H1 (cell line): Measurements from ENCODE around the gene SPG11. TPM values are rescaled to one million over a fixed set of nuclear protein-coding genes. Genes with fewer than 3 reads are reported as not detected.

Experiments used
- CTCF ChIA-PET: fragments of 300-600 bp; sonication (Branson Sonifier 250); formaldehyde crosslinking; loops from one replicate; lab custom pipeline; 2021; ENCODE audit not compliant: partially characterized antibody; lab: Charles Lee
- POLR2A ChIA-PET: fragments of 300-600 bp; sonication (Branson Sonifier 250); formaldehyde crosslinking; loops from one replicate; lab custom pipeline; 2021; ENCODE audit warnings: inconsistent platforms; ENCODE audit not compliant: partially characterized antibody; lab: Charles Lee
- DNase-seq, 2 experiments: peaks; one replicate each; pipeline versions ENCODE4 v3.0.0 to v3.0.0-alpha.2; 2010 to 2022; ENCODE audit warnings: low spot score in 2 of 2, low read depth in 1 of 2, mixed read lengths in 1 of 2
- FAIRE-seq: peaks from 2 replicates; lab custom pipeline; 2011; peaks lifted over from hg19 to GRCh38; lab: Jason Lieb, UNC
- H2AFZ ChIP-seq: 2 replicates; pipeline ENCODE4 v1.8.1; 2012; ENCODE audit warnings: low read length, inconsistent platforms
- H2AK5ac ChIP-seq: 2 replicates; pipeline ENCODE4 v1.6.1; 2013; ENCODE audit warnings: low read depth, low read length
- H2BK120ac ChIP-seq: replicated peaks from 2 replicates; pipeline ENCODE3; 2013; ENCODE audit warnings: low read depth, low read length, inconsistent platforms
- H2BK12ac ChIP-seq: 2 replicates; pipeline ENCODE4 v1.6.1; 2013; ENCODE audit warnings: low read depth, low read length
- H2BK15ac ChIP-seq: 2 replicates; pipeline ENCODE4 v1.6.1; 2013; ENCODE audit warnings: low read length
- H2BK20ac ChIP-seq: 2 replicates; pipeline ENCODE4 v1.6.1; 2013; ENCODE audit warnings: low read length
- H2BK5ac ChIP-seq: 2 replicates; pipeline ENCODE4 v1.6.1; 2013; ENCODE audit warnings: low read depth, low read length
- H3K14ac ChIP-seq: 2 replicates; pipeline ENCODE4 v1.6.1; 2013; ENCODE audit warnings: inconsistent platforms; ENCODE audit not compliant: insufficient read length
- H3K18ac ChIP-seq: 2 replicates; pipeline ENCODE4 v1.6.1; 2013; ENCODE audit warnings: low read length; ENCODE audit errors: extremely low read depth
- H3K23ac ChIP-seq: 2 replicates; pipeline ENCODE4 v1.6.1; 2013; ENCODE audit warnings: inconsistent platforms; ENCODE audit not compliant: insufficient read length
- H3K23me2 ChIP-seq: 2 replicates; pipeline ENCODE4 v1.6.1; 2013; ENCODE audit warnings: low read depth, low read length
- H3K27ac ChIP-seq: 2 replicates; pipeline ENCODE4 v1.6.1; 2011; ENCODE audit warnings: low read depth, low read length, inconsistent platforms
- H3K27me3 ChIP-seq, 4 experiments: replicated peaks in 1 of 4; 1 replicate in 1 of 4; 2 replicates in 3 of 4; pipeline versions ENCODE4 v1.6.1 to v1.8.1; 2011 to 2013; ENCODE audit warnings: low read length in 3 of 4, mild to moderate bottlenecking in 3 of 4, inconsistent platforms in 2 of 4, mixed read lengths in 2 of 4, moderate library complexity in 1 of 4; ENCODE audit not compliant: control insufficient read depth in 3 of 4, insufficient read depth in 3 of 4; ENCODE audit errors: extremely low read depth in 1 of 4
- H3K36me3 ChIP-seq, 4 experiments: 2 replicates each; pipeline versions ENCODE4 v1.6.1 to v1.8.1; 2011 to 2013; ENCODE audit warnings: mild to moderate bottlenecking in 4 of 4, low read length in 3 of 4, moderate library complexity in 2 of 4, control low read depth in 1 of 4, inconsistent platforms in 1 of 4; ENCODE audit not compliant: insufficient read depth in 4 of 4, control insufficient read depth in 2 of 4
- H3K4ac ChIP-seq: replicated peaks from 2 replicates; pipeline ENCODE3; 2013; ENCODE audit warnings: low read length, low read depth, mixed read lengths, inconsistent platforms; ENCODE audit not compliant: insufficient read length
- H3K4me1 ChIP-seq, 4 experiments: replicated peaks in 1 of 4; 1 replicate in 1 of 4; 2 replicates in 3 of 4; pipeline versions ENCODE4 v1.6.1 to v1.8.1; 2011 to 2013; ENCODE audit warnings: low read length in 3 of 4, inconsistent platforms in 2 of 4, mixed read lengths in 1 of 4; ENCODE audit not compliant: insufficient read depth in 4 of 4, control insufficient read depth in 3 of 4
- H3K4me2 ChIP-seq, 2 experiments: 2 replicates each; pipeline versions ENCODE4 v1.6.1 to v1.8.1; 2011 to 2013; ENCODE audit warnings: low read depth in 2 of 2, low read length in 2 of 2, control low read depth in 1 of 2, inconsistent platforms in 1 of 2, mild to moderate bottlenecking in 1 of 2; ENCODE audit not compliant: insufficient read depth in 1 of 2
- H3K4me3 ChIP-seq, 4 experiments: fragments of 200-600, 300-600 bp in 1 of 4; sonication (generic), shearing (Covaris generic), sonication (Bioruptor Twin) in 1 of 4; 2 replicates each; pipeline versions ENCODE4 v1.5.1 to v1.8.1; 2011 to 2016; ENCODE audit warnings: low read length in 4 of 4, low read depth in 3 of 4, control low read depth in 2 of 4, inconsistent platforms in 2 of 4, mild to moderate bottlenecking in 2 of 4, mixed read lengths in 1 of 4, moderate library complexity in 1 of 4; ENCODE audit not compliant: insufficient read depth in 2 of 4; ENCODE audit errors: extremely low read depth in 1 of 4
- H3K56ac ChIP-seq: replicated peaks from 2 replicates; pipeline ENCODE3; 2013; ENCODE audit warnings: low read depth, mild to moderate bottlenecking, mixed read lengths, low read length, inconsistent platforms; ENCODE audit not compliant: insufficient read length
- H3K79me1 ChIP-seq: 2 replicates; pipeline ENCODE4 v1.6.1; 2013; ENCODE audit warnings: low read depth, low read length, control low read depth
- H3K79me2 ChIP-seq, 2 experiments: 2 replicates each; pipeline versions ENCODE4 v1.6.1 to v1.8.1; 2012 to 2013; ENCODE audit warnings: low read length in 2 of 2, mild to moderate bottlenecking in 2 of 2, inconsistent platforms in 1 of 2; ENCODE audit not compliant: insufficient read depth in 2 of 2, control insufficient read depth in 1 of 2
- H3K9ac ChIP-seq, 4 experiments: replicated peaks in 1 of 4; 1 replicate in 1 of 4; 2 replicates in 3 of 4; pipeline versions ENCODE4 v1.6.1 to v1.8.1; 2011 to 2013; ENCODE audit warnings: low read depth in 3 of 4, low read length in 3 of 4, control low read depth in 2 of 4, mild to moderate bottlenecking in 2 of 4, moderate library complexity in 2 of 4, inconsistent platforms in 1 of 4; ENCODE audit errors: extremely low read depth in 1 of 4
- H3K9me3 ChIP-seq, 2 experiments: 2 replicates each; pipeline versions ENCODE4 v1.6.1 to v1.8.1; 2012 to 2013; ENCODE audit warnings: mild to moderate bottlenecking in 2 of 2, moderate library complexity in 2 of 2, control low read depth in 1 of 2, inconsistent platforms in 1 of 2, low read depth in 1 of 2, low read length in 1 of 2, mixed read lengths in 1 of 2; ENCODE audit not compliant: insufficient read depth in 2 of 2
- H4K20me1 ChIP-seq, 2 experiments: replicated peaks in 1 of 2; 2 replicates each; pipeline versions ENCODE3 to v1.8.1; 2011 to 2013; ENCODE audit warnings: inconsistent platforms in 2 of 2, low read length in 2 of 2, mild to moderate bottlenecking in 1 of 2; ENCODE audit not compliant: insufficient read depth in 2 of 2, control insufficient read depth in 1 of 2
- H4K5ac ChIP-seq: 2 replicates; pipeline ENCODE4 v1.6.1; 2013; ENCODE audit warnings: low read length, low read depth, mixed read lengths, inconsistent platforms; ENCODE audit not compliant: insufficient read length
- H4K8ac ChIP-seq: 2 replicates; pipeline ENCODE4 v1.8.0; 2013; ENCODE audit warnings: mild to moderate bottlenecking, moderate library complexity, low read length, inconsistent platforms; ENCODE audit not compliant: insufficient read depth; ENCODE audit errors: extremely low read depth
- H4K91ac ChIP-seq: replicated peaks from 2 replicates; pipeline ENCODE3; 2013; ENCODE audit warnings: low read length, mixed read lengths, inconsistent platforms; ENCODE audit not compliant: insufficient read length
- ATF2 ChIP-seq: IDR thresholded peaks from 2 replicates; pipeline ENCODE4 v1.6.1; 2012; ENCODE audit warnings: low read length, inconsistent platforms
- ATF3 ChIP-seq: IDR thresholded peaks from 2 replicates; pipeline ENCODE4 v1.6.1; 2011; ENCODE audit warnings: low read depth, mild to moderate bottlenecking, low read length; ENCODE audit not compliant: insufficient read depth
- CBX5 ChIP-seq: fragments of 300-800, 300-1000 bp; sonication (generic); IDR thresholded peaks from 2 replicates; pipeline ENCODE4 v1.7.1; 2016; ENCODE audit warnings: antibody characterized with exemption, low read length, low read depth
- CBX8 ChIP-seq: fragments of 300-800, 300-1000 bp; sonication (generic); IDR thresholded peaks from 2 replicates; pipeline ENCODE4 v1.7.1; 2016; ENCODE audit warnings: low read depth, low read length, borderline replicate concordance
- E2F6 ChIP-seq: IDR thresholded peaks from 2 replicates; pipeline ENCODE4 v1.6.1; 2012; ENCODE audit warnings: inconsistent platforms
- JUN ChIP-seq: IDR thresholded peaks from 2 replicates; pipeline ENCODE4 v1.6.1; 2011; ENCODE audit warnings: low read depth, mild to moderate bottlenecking, improper control_type of control experiment, low read length
- KDM1A ChIP-seq: fragments of 200-600, 300-600 bp; sonication (generic); IDR thresholded peaks from 2 replicates; pipeline ENCODE4 v1.7.1; 2016; ENCODE audit warnings: mild to moderate bottlenecking, low read length, borderline replicate concordance
- POLR2A ChIP-seq, 2 experiments: IDR thresholded peaks; 1 replicate in 1 of 2; 2 replicates in 1 of 2; pipeline ENCODE4 v1.6.1; 2011; ENCODE audit warnings: low read depth in 2 of 2, low read length in 2 of 2, mild to moderate bottlenecking in 2 of 2; ENCODE audit errors: control extremely low read depth in 1 of 2
- RXRA ChIP-seq: IDR thresholded peaks from 2 replicates; pipeline ENCODE4 v1.6.1; 2011; ENCODE audit warnings: low read depth, mild to moderate bottlenecking, low read length, moderate library complexity; ENCODE audit not compliant: insufficient read depth
- USF2 ChIP-seq: IDR thresholded peaks from 2 replicates; pipeline ENCODE4 v1.6.1; 2011; ENCODE audit warnings: low read length, improper control_type of control experiment
- WGBS, 2 experiments: shearing (Covaris generic) in 1 of 2; methylation state at CpG; one replicate each; pipeline versions ENCODE4 v1.1.6 to v1.1.7; 2013 to 2015; ENCODE audit warnings: low lambda C conversion rate in 2 of 2, mixed read lengths in 2 of 2, inconsistent platforms in 1 of 2, low coverage in 1 of 2, missing lambda C conversion rate in 1 of 2; ENCODE audit not compliant: insufficient replicate concordance in 2 of 2, insufficient coverage in 1 of 2, insufficient read length in 1 of 2; ENCODE audit errors: extremely low coverage in 1 of 2, missing lambda C conversion rate in 1 of 2; 5-methylcytosine and 5-hydroxymethylcytosine counted together
- polyA plus RNA-seq, 7 experiments: library from polyadenylated mRNA; depleted of rRNA in 3 of 7; stranded (reverse) in 5 of 7; unstranded in 2 of 7; fragments of >200 nt in 5 of 7; fragments of 200-250 nt in 2 of 7; gene quantifications; 1 replicate in 5 of 7; 2 replicates in 1 of 7; 4 replicates in 1 of 7; pipeline versions ENCODE4 v1.2.1 to v1.2.3, GENCODE V29; 2011 to 2013; ENCODE audit warnings: missing spikeins in 2 of 7, mixed read lengths in 2 of 7
- total RNA-seq: library from RNA; stranded (reverse); fragmentation: NEBNext Ultra II Directional; extraction: Animal tissue kit (Norgen Biotek cat#: 25700); gene quantifications from 2 replicates; pipeline ENCODE4 v1.2.1, GENCODE V29; 2021

Gene SPG11
- total and polyA plus RNA-seq, 2 of the 8 experiments (the other 6 are each of a cell fraction or from before 2014, with no cell fraction given), result 37.1 to 38.6 TPM

- H4K20me1 ChIP-seq, result no peaks in the 10 kb centered on the region
- no peaks in the 10 kb centered on the region for H3K79me1 ChIP-seq
- no peak overlapping the region for H4K91ac ChIP-seq
- no peaks in the 10 kb centered on the region for H3K9me3 ChIP-seq
- no peak overlapping the region for H4K8ac ChIP-seq
- H2AFZ ChIP-seq, result no peak overlapping the region
- no peak overlapping the region for H3K27ac ChIP-seq
- no peak overlapping the region for H3K4ac ChIP-seq
- H3K23me2 ChIP-seq, result no peaks in the 10 kb centered on the region
- no peak overlapping the region for H2BK12ac ChIP-seq
- H3K4me1 ChIP-seq, result no peaks in the 10 kb centered on the region
- H2BK20ac ChIP-seq, result no peak overlapping the region
- no peak overlapping the region for H3K23ac ChIP-seq
- 91% methylated on average over 1 of the region's 1 CpG; no CpG with 5 or more reads in 1 of the 2 experiments for WGBS, 2 experiments
- POLR2A ChIA-PET, result interaction anchor here (2.7 kb wide), 1 partner anchor 8 kb away, joined by 7 read pairs; no protein-coding TSS in a partner anchor
- H3K79me2 ChIP-seq, result no peaks in the 10 kb centered on the region
- no peak for FAIRE-seq
- no peak overlapping the region for H4K5ac ChIP-seq
- no peak overlapping the region for H3K9ac ChIP-seq
- H2AK5ac ChIP-seq, result no peak overlapping the region
- CTCF ChIA-PET, result no interaction called here
- no peak overlapping the region for H2BK120ac ChIP-seq
- H2BK5ac ChIP-seq, result no peak overlapping the region
- DNase-seq, result no peak
- no peak overlapping the region for H3K56ac ChIP-seq
- peaks cover 0 to 1% (median 0%) of the 10 kb centered on the region in 4 experiments; a peak in 1 of 7 replicates for H3K27me3 ChIP-seq
- no peak overlapping the region for H3K4me2 ChIP-seq
- peaks cover 8 to 34% (median 16%) of the 10 kb centered on the region in 4 experiments for H3K36me3 ChIP-seq
- H3K4me3 ChIP-seq, result no peak overlapping the region
- H3K14ac ChIP-seq, result no peak overlapping the region
- H2BK15ac ChIP-seq, result no peak overlapping the region
- no peak overlapping the region for H3K18ac ChIP-seq
- no peak for TF ChIP-seq ATF3
- TF ChIP-seq CBX5, result no peak
- no peak for TF ChIP-seq KDM1A
- TF ChIP-seq POLR2A (IDR thresholded peaks at IDR 0.05; ENCODE audit: control extremely low read depth in 1 of 2, low read depth in 2 of 2, low read length in 2 of 2), result no peak
- TF ChIP-seq USF2, result no peak
- TF ChIP-seq JUN, result no peak
- TF ChIP-seq E2F6, result no peak
- no peak for TF ChIP-seq ATF2
- no peak for TF ChIP-seq RXRA
- TF ChIP-seq CBX8, result no peak
Measured at GRCh38 chr15:44606740-44607139, 56.7 kb downstream of the SPG11 start.
